DND-41 (cell line): ENCODE measurements around the gene GTPBP4.

Source experiments
- EZH2 ChIP-seq: IDR thresholded peaks from 3 replicates; pipeline ENCODE4 v1.6.1; 2012; ENCODE audit warnings: borderline replicate concordance, low read depth, mild to moderate bottlenecking, moderate library complexity, low read length, inconsistent platforms; ENCODE audit not compliant: severe bottlenecking
- TF ChIP-seq, protein P1 (sequence below): IDR thresholded peaks from 2 replicates; pipeline ENCODE4 v1.5.1; 2012; ENCODE audit warnings: borderline replicate concordance, low read length, moderate library complexity, mild to moderate bottlenecking; ENCODE audit not compliant: poor library complexity, severe bottlenecking; ENCODE audit errors: extremely low read depth

DNA sequence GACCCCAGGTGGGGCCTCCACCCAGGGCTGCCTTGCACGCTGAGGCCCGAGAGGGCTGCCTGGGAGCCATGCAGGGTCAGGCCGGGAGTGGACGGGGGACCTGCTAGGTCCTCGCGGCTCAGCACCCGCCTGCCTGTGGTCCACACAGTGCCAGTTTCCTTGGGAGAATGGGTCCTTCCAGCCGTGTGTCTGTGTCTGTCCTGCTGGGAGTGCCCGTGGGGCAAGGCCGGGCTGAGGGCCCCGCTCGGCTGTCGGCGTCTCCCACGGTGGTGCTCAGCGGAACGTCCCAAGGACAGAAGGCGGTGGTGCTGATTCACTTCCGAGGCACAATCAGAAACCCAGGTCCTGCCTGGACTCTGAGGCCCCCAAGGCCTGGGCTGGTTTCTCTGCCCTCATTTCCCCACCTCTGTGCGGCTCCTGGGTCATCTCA is 23.2 kb upstream of the GTPBP4 start:
- TF ChIP-seq, protein P1, sequence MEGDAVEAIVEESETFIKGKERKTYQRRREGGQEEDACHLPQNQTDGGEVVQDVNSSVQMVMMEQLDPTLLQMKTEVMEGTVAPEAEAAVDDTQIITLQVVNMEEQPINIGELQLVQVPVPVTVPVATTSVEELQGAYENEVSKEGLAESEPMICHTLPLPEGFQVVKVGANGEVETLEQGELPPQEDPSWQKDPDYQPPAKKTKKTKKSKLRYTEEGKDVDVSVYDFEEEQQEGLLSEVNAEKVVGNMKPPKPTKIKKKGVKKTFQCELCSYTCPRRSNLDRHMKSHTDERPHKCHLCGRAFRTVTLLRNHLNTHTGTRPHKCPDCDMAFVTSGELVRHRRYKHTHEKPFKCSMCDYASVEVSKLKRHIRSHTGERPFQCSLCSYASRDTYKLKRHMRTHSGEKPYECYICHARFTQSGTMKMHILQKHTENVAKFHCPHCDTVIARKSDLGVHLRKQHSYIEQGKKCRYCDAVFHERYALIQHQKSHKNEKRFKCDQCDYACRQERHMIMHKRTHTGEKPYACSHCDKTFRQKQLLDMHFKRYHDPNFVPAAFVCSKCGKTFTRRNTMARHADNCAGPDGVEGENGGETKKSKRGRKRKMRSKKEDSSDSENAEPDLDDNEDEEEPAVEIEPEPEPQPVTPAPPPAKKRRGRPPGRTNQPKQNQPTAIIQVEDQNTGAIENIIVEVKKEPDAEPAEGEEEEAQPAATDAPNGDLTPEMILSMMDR, result no peak
- no peak for TF ChIP-seq EZH2
